ENCODE results near the gene ADCY9. TPM values are rescaled to one million over a fixed set of nuclear protein-coding genes. Genes with fewer than 3 reads are reported as not detected.
A peak's percentile ranks its signal among the peaks of the same experiment; 100 is the strongest.
"Not testable (repeated sequence)": the region's sequence is repeated elsewhere in the genome, so short reads cannot be mapped to it uniquely, and the experiment has no call there.

Gene ADCY9
- total RNA-seq, 1 donor from 2014 or later, result 48.2 TPM

DNA sequence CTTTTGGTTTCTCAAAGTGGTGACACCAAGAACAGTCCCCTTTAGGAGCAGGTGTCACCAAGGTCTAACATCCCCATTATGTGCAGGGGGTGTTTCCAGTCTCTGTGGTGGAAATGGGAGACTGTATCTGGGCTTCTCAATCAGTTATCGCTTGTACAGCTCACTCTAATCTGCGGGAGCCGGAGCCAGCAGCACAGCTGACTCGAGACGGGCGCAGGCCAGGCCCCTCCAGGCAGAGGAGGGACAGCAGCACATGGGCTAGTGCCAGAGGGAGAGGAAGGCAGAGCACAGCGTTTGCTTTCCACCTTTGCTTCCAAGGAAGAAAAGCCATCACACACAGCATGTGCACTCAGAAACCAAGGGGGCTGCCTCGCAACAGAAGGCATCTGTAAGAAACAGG lies 144.5 kb downstream of the ADCY9 start:
- DNase-seq (ENCODE audit: missing footprints), result no peak
- ATAC-seq, result peak; percentile 54
- intact Hi-C loops (cut with DNase I), result no loop called here

DNA sequence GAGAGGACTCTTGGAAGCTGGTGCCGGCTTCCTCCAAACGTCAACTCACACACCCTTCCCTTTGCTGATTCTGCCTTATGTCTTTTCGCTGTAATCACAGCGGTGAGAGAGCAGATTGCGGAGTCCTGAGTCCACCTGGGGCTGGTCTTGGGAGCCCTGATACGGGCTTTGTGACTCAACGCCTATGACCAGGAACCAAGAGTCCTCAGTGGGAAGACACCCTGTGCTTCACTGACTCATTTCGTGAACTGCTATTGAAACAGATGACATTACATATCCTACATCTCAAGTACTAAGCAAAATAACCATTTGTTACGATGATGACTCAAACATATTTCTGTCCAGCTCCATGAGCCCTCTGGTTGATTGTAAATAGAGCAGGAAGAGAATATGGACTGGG lies 145.0 kb downstream of the ADCY9 start:
- ATAC-seq (no peak), DNase-seq (ENCODE audit: missing footprints) (no peak)
- intact Hi-C loops (cut with DNase I), result no loop called here

DNA sequence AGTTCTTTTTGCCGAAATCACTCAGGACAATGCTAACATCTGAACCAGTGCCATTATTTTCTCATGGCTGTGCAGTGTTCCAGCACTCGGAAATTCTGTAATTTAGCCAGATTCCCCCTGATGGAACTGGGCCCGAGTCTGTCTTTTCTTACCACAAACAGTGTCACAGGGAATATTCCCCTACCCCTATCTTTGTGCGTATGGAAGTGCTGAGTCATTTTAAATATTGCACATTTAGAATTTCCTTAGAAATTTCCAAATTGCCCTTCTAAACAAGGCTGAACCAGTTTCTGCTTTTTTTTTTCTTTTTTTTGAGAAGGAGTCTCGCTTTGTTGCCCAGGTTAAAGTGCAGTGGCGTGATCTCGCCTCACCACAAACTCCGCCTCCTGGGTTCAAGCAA lies 147.7 kb downstream of the ADCY9 start:
- DNase-seq (ENCODE audit: missing footprints) (no peak), ATAC-seq (no peak)
- intact Hi-C loops (cut with DNase I), result no loop called here

DNA sequence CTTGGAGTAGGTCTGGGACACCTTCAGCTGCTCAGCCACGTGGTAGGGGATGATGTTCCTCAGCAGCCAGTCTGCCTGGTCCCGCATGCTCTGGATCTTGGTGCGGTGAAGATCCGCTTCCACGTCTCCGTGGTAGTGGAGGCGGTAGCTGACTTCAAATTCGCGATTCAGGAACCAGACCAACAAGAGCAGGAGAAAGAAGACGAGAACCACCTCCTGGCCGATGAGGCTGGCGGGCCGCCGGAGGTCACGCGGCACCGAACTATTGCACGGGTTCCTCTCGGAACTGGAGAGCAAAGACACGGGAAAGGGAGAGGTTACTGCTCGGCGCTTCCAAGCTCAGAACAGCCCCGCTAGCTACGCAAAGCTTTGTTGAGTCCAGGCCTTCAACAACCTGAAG lies 149.6 kb downstream of the ADCY9 start:
- DNase-seq (ENCODE audit: missing footprints) (no peak), ATAC-seq (no peak)
- intact Hi-C loops (cut with DNase I), result no loop called here

DNA sequence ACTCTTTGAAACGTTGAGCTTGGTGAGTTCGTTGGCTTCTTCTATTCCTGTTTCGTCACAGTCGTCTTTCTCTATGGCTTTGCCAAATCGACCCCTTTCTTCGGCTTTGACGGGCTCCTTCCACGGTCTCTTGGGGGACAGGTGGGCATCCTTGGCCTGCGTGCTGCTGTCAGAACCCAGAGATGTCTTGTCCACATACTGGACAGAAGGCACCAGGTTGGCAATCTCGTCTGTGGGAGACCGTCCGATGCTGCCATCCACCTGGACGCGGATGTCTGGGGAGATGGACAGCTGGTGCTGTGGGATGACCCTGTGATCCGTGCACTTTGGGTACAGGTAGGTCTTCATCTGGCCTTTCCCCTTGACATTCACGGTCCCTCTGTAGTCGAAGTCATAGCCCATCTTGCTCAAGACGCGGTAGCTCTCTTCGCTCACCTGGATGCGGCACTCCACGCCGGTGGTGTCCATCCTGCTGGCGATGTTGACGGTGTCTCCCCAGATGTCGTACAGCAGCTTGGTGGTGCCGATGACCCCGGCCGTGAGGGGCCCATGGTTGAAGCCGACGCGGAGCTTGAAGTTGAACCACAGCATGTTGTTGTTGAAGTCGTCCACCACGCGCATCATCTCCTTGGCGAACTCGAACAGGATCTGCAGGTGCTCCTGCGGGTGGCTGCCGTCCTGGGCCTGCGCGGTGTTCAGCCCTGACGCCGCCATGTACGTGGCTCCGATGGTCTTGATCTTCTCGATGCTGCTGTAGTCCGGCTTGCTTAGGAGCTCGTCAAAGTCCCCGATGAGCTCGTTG lies 150.3 kb downstream of the ADCY9 start:
- ATAC-seq (no peak), DNase-seq (ENCODE audit: missing footprints) (no peak)
- intact Hi-C loops (cut with DNase I), result no loop called here

DNA sequence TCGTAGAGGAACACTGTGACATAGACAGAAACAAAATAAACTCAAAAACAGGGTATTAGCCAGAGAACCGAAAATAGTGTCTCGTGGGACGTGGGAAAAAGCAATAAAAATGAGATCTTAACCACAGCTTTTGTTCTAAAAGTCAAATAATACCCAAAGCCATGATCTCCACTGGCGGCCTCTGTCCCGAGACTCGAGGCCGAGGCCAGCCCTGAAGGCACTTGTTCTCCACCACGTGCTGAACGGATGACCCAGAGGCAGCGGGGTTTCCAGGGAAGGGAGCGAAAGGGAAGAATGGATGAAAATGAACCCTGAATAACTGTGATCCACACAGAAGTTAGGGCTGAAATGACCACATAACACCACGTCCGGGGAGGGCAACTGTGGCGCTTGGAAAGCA lies 150.9 kb downstream of the ADCY9 start:
- ATAC-seq, result no peak
- intact Hi-C loops (cut with DNase I), result no loop called here
- no peak for DNase-seq (ENCODE audit: missing footprints)

DNA sequence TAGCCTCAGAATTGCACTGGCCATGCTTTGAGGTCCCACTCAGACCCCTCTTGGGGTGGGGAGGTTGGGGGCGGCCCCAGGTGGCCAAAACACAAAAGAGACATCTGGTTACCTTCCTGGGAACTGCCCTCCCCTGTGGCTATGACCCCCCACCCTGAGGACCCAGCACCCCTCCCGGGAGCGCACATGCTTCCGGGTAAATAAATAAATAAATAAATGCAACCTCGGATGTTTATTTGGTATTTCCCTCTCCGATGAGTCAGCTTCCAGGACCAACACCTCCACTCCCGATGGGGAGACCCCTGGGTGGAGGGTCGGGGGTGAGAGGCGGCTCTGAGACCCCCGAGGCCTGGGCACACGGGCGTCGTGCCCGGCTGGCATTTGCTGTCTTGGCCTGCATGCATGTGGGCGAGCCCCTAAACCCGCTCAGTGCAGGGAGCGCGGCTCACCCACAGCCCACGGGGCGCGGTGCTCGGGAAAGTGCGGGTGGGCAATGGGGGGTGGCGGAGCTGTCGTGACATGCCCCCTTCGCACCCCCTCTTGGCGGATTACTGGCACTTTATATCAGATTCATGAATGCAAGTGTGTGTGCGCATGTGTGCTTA lies 151.5 kb downstream of the ADCY9 start:
- ATAC-seq (no peak), DNase-seq (ENCODE audit: missing footprints) (no peak)
- intact Hi-C loops (cut with DNase I), result no loop called here

DNA sequence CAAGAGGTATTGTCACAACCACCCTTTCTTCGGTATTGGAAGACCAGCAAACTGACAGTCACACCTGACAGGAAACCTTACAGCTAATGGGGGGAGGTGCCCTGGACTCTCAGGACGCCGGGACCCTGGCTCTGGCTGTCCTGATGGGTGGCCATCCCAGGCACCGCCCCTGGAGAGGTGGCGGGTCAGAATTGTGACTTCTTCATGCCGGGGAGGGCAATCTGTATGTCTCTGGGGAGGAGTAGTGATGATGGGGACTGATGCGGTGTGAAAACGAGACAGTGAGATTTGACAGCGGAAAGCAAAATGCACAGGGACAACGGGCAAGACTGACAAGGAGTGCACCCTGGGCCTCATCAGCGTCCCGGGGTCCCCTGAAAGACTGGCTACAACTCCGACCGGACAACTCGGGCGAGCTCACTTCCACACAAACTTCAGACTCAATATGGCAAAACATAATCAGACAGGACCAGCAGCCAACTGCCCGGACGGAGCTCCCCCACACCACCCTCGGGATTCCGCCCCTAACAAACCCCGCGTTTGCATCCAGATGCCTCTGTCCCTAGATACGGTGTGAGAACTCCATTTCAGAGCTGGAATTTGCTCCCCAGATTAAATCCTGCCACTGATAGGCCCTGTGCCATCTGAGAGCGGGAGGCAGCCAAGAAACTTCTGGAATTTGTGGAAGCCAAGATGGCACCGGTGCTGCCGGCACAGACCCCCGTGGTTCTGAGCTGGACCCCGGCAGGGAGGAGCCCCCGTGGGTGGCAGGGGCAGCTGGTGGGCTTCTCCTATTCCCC lies 152.2 kb downstream of the ADCY9 start:
- ATAC-seq, result no peak
- no peak for DNase-seq (ENCODE audit: missing footprints)
- intact Hi-C loops (cut with DNase I), result no loop called here

DNA sequence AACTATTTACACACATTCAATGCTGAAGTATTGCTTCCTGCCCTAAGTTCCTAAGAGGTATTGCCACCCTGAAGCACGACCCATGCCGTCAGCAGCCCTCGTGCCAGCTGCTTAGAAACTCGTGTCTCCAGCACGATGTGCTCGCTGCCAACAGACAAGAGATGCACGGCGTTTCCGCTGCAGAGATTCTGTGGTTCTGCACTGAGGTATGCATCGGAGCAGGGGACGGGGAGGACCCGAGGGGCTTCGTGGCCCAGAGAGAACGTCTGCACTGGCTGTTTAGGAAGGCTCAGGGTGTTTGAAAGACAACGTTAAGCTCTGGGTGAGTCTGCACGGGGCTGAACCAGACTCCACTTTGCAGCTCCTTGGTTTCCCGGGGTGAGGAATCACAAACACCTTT lies 153.0 kb downstream of the ADCY9 start:
- ATAC-seq, result no peak
- DNase-seq (ENCODE audit: missing footprints), result no peak
- intact Hi-C loops (cut with DNase I), result no loop called here

DNA sequence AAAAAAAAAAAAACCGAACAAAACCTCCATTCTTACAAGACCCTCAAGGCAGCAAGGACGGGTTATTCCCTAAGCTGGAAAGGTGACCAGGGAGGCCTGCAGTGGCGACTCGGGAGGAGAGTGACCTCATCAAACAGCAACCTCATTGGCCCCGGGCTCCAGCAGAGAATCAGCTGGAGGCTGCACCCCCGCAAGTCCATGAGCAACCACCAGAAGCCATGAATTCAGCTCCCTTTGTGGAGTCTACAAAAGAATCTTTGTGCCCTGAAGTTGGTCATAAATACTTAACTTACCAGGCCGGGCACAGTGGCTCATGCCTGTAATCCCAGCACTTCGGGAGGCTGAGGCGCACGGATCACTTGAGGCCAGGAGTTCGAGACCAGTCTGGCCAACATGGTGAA lies 154.8 kb downstream of the ADCY9 start:
- ATAC-seq, result no peak
- intact Hi-C loops (cut with DNase I), result no loop called here
- no peak for DNase-seq (ENCODE audit: missing footprints)

DNA sequence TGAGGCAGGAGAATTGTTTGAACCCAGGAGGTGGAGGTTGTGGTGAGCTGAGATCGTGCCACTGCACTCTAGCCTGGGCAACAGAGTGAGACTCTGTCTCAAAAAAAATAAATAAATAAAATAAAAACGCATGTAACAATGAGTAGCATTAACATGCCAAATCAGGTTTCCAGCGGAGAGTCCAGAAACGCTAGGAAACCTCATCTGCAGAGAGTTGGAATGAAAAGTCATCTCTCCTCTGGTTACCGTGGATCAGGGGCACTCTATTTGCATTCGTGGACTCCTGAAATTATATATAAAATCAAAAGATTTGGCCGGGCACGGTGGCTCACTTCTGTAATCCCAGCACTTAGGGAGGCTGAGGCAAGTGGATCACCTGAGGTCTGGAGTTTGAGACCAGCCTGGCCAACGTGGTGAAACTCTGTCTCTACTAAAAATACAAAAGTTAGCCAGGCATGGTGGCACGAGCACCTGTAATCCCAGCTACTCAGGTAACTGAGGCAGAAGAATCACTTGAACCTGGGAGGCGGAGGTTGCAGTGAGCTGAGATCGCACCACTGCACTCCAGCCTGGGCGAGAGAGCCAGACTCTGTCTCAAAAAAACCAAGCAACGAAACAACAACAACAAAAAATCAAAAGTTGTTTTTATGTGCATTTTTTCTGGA lies 156.2 kb downstream of the ADCY9 start:
- ATAC-seq; intact Hi-C loops (cut with DNase I); DNase-seq (ENCODE audit: missing footprints): not testable (repeated sequence)

DNA sequence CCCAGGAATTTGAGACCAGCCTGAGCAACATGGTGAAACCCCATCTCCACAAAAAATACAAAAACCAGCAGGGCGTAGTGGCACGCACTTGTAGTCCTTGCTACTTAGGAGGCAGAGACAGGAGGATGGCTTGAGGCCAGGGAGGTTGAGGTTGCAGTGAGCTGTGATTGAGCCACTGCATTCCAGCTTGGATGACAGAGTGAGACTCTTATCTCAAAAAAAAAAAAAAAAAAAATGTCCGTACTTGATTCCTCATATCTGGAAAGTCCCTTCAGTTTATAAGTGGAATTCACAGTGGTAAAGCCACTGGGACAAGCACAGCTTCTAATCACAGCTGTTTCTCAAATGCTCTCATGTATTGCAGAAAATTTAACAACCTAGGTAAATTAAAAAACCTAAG lies 157.1 kb downstream of the ADCY9 start:
- intact Hi-C loops (cut with DNase I), result no loop called here
- ATAC-seq, result peak; percentile 21
- no peak for DNase-seq (ENCODE audit: missing footprints)

DNA sequence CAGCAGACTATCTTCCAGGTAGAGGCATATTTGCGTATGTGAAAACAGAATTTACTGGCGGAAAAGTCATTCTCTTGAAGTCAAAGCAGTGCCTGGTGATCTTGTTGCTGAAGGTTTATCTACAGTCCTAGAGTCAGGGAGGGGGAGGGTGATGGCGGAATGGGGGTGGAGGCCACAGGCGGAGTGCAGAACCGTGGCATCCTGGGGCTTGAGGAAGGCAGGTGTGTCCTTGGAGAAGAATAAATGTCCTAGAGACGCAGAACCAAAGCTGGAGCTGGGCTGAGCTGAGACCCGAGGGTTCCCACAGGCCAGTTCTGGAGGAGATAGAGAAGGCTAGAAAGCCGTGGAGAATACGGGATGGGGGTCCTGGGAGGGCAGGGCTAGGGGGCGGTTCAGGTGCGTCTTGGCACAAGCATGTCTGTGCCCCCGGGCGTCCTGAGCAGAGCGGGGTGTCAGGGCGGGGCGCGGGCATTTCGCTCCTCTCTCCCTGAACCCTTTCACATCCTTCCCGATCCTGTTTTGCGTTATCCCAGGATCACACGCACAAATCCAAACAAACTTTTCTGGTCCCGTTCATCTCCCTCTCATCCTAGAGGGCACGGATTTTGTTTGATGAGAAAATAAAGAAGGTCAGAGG lies 158.8 kb downstream of the ADCY9 start:
- DNase-seq (ENCODE audit: missing footprints) (no peak), ATAC-seq (no peak)
- intact Hi-C loops (cut with DNase I), result no loop called here

DNA sequence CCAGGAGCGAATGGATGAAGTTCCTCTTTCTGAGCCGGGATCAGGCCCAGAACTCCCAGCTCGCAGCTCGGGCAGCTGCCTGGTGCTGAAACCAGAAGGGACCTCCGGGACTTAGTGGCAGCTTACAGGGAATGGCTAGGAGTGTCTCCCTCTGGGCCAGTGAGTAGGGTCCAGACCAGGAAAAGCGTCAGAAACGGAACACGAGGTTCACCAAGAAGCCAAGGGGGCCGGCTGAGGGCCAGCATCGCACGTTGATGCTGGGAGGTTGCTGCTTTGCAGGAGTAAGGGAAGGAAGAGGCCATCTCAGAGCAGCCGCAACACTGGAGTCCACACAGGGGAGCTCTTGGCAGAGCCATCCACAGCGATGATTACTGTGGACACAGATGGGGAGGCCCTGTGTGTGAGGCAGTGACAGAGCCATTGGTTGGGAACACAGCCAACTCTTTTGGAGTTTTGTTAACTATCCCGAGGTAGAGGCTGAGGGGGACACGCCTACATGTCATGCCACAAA lies 161.8 kb downstream of the ADCY9 start:
- DNase-seq (ENCODE audit: missing footprints) (no peak), ATAC-seq (peak; percentile 24)
- intact Hi-C loops (cut with DNase I), result loop anchor here (5.0 kb wide), 1 partner anchor 148 kb away; no protein-coding TSS in a partner anchor

DNA sequence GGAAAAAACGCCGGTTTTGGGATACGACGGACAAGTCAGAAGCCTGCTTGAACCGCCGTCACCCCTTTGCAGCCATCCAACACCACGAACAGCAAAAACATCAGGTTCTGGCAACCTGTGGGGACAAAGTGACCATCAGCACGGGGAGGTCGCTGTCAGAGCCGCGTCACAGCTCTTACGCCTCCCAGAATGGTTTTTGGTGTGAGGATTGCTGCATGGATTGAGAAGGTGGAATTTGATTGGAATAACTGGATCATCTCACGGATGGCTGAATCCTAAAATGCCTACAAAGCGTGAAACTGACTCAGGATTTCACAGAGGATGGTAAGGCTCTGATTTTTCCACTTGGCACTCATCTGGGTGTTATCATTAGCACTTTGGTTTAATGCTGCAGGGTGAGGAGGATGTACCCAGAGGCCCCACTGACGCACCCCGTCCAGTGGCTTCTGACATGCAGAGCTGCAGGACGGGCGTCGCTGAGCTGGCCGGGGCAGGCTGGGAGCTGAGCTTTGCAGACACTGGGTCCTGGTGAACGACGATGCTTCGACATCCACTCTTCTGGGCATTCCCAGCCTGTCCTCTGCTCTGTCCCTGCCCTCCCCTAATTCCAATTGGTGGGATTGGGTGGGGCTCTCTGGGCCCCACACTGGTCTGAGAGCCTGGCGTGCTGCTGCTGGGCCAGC lies 162.4 kb downstream of the ADCY9 start:
- ATAC-seq (no peak), DNase-seq (ENCODE audit: missing footprints) (no peak)

DNA sequence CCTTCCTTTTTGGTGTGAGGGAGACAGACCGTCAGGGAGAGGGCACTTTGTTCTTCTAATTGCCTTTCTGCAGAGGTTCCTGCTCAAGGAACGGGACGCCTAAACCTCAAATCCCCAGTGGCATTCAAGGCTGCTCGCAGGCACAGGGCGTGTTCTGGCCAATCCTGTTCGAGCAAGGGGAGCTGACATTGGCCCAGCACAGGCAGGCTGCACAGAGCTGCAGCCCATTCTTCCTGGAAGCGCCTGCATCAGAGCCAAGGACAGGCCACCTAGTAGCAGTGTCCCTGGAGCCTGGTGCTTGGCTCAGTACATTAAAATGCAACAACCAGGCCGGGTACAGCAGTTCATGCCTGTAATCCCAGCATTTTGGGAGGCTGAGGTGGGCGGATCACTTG lies 163.5 kb downstream of the ADCY9 start:
- ATAC-seq (peak; percentile 91), DNase-seq (ENCODE audit: missing footprints) (peak; percentile 92)
- intact Hi-C loops (cut with DNase I), result loop anchor here (5.0 kb wide), 1 partner anchor 150 kb away; no protein-coding TSS in a partner anchor

More for the DNA sequence above, 162.4 kb downstream of the ADCY9 start:
- intact Hi-C loops (cut with DNase I), result loop anchor here (5.0 kb wide), 1 partner anchor 148 kb away; no protein-coding TSS in a partner anchor

DNA sequence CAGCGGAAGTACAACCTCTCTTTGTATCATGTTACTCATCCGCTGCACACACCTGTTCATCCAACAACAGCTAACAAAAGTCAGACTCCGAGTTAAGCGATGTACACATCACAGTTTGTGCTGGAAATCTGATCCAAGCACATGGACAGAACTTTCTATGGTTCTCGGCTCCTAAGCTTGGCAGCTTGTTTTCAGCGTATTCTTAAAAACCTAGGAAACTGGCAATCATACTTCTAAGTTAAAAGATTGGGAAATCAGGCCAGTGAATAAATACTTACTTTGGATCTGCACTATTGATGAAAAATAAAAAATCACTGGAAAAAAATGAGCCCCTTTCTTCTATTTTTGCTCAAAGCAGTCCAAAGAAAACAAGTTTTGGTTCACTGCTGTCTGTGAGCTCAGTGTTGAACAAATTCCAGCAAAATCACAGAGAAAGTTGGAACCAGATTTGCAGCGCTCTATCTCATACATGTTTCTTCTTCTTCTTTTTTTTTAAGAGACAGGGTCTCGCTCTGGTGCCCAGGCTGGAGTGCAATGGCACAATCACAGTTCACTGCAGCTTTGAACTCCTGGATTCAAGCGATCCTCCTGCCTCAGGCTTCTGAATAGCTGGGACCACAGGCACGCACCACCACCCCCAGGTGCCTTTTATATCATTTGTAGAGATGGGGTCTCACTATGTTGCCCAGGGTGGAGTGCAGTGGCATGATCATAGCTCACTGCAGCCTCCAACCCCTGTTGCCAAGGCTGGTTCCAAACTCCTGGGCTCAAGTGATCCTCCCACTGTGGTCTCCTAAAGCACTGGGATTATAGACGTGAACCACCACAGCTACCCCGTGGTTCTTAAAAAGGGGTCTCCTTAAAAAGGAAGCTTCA lies 164.1 kb downstream of the ADCY9 start:
- no peak for DNase-seq (ENCODE audit: missing footprints)
- peak; percentile 10 for ATAC-seq
- intact Hi-C loops (cut with DNase I), result loop anchor here (5.0 kb wide), 1 partner anchor 150 kb away; no protein-coding TSS in a partner anchor

All from Right ventricle myocardium inferior (tissue), 1 donor.